ENCODE results near the gene CRHR1.

DNA sequence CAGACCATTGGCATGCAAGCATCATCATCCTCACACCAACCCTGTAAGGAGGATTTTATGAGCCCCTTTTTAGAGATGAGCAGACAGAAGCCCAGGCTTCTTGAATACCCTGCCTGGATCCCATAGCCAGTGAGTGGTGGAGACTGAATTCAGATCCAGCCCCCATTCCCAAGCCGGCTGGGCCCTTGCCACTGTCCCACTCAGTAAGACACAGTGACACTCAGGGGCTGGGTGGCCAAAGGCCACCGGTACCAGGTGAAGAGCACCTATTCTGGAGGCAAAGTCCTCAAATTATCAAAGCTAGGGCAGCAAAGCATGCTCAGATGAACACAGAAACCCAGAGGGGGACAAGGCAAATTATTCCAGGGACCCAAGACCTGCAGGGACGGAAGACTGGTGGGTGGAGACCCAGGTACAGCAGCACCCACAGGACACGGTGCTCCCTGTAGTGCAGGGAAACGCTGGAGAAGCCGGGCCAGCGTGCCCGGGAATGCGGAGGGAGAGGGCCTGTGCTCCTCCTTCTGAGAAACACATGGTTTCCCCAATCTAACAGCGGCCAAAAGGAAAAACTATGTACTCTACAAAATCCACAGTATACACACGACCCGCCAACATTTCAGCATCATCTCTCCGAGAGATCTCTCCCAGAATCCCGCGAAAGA lies 33.2 kb upstream of the CRHR1 start:
- no peak for TF ChIP-seq CTCF (IDR thresholded peaks at IDR 0.05)
- no peak; the same call in 1 of the 2 replicates for TF ChIP-seq POLR2A (IDR thresholded peaks at IDR 0.05; ENCODE audit: low read length)
- no peak for TF ChIP-seq HDAC2 (IDR thresholded peaks at IDR 0.05)
- no peak for TF ChIP-seq GATA3 (IDR thresholded peaks at IDR 0.05; ENCODE audit: borderline replicate concordance)
- no peak for TF ChIP-seq KDM1A (IDR thresholded peaks at IDR 0.05; ENCODE audit: low read depth)
- TF ChIP-seq, protein P1, sequence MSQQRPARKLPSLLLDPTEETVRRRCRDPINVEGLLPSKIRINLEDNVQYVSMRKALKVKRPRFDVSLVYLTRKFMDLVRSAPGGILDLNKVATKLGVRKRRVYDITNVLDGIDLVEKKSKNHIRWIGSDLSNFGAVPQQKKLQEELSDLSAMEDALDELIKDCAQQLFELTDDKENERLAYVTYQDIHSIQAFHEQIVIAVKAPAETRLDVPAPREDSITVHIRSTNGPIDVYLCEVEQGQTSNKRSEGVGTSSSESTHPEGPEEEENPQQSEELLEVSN (IDR thresholded peaks at IDR 0.05; ENCODE audit: borderline replicate concordance, low read depth) = no peak
- TF ChIP-seq CHD4 (IDR thresholded peaks at IDR 0.05; ENCODE audit: borderline replicate concordance) = no peak
- TF ChIP-seq, protein P2, sequence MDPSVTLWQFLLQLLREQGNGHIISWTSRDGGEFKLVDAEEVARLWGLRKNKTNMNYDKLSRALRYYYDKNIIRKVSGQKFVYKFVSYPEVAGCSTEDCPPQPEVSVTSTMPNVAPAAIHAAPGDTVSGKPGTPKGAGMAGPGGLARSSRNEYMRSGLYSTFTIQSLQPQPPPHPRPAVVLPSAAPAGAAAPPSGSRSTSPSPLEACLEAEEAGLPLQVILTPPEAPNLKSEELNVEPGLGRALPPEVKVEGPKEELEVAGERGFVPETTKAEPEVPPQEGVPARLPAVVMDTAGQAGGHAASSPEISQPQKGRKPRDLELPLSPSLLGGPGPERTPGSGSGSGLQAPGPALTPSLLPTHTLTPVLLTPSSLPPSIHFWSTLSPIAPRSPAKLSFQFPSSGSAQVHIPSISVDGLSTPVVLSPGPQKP (IDR thresholded peaks at IDR 0.05; ENCODE audit: low read depth, low read length) = no peak
- TF ChIP-seq NR3C1 (IDR thresholded peaks at IDR 0.05) = no peak
